ENCODE measurements around the gene VAMP1.
A peak's percentile ranks its signal among the peaks of the same experiment; 100 is the strongest.
"Not testable (repeated sequence)": the region's sequence is repeated elsewhere in the genome, so short reads cannot be mapped to it uniquely, and the experiment has no call there.

The VAMP1 gene

GRCh38 chr12:6470375-6471163 lies at the start of gene VAMP1:
TSS of gene VAMP1 (minus strand) at chr12:6470677. CDS start at chr12:6470531, 146 bp downstream.
- peak within 1 kb of the TSS; percentile 78 for H3K27ac ChIP-seq
- no peaks in the 10 kb centered on the region for H3K27me3 ChIP-seq (ENCODE audit: insufficient read depth, low read depth, severe bottlenecking)
- peaks cover 8% of the 10 kb centered on the region for H3K36me3 ChIP-seq
- H3K9me3 ChIP-seq (ENCODE audit: severe bottlenecking): no peaks in the 10 kb centered on the region
- TF ChIP-seq, protein P1, sequence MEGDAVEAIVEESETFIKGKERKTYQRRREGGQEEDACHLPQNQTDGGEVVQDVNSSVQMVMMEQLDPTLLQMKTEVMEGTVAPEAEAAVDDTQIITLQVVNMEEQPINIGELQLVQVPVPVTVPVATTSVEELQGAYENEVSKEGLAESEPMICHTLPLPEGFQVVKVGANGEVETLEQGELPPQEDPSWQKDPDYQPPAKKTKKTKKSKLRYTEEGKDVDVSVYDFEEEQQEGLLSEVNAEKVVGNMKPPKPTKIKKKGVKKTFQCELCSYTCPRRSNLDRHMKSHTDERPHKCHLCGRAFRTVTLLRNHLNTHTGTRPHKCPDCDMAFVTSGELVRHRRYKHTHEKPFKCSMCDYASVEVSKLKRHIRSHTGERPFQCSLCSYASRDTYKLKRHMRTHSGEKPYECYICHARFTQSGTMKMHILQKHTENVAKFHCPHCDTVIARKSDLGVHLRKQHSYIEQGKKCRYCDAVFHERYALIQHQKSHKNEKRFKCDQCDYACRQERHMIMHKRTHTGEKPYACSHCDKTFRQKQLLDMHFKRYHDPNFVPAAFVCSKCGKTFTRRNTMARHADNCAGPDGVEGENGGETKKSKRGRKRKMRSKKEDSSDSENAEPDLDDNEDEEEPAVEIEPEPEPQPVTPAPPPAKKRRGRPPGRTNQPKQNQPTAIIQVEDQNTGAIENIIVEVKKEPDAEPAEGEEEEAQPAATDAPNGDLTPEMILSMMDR (IDR thresholded peaks at IDR 0.05; ENCODE audit: low read depth, low read length): no peak
- DNase-seq: peak; percentile 99
- H3K4me3 ChIP-seq (ENCODE audit: low read depth, low read length): peak within 1 kb of the TSS; percentile 81

- TF ChIP-seq, protein P1 (IDR thresholded peaks at IDR 0.05; ENCODE audit: low read depth, low read length): no peak
- Histone ChIP-seq H3K36me3 (peaks cover 97% of the 10 kb centered on the region), H3K27ac (no peak overlapping the region), H3K27me3 (ENCODE audit: insufficient read depth, low read depth, severe bottlenecking) (no peaks in the 10 kb centered on the region), H3K9me3 (ENCODE audit: severe bottlenecking) (no peaks in the 10 kb centered on the region), H3K4me3 (ENCODE audit: low read depth, low read length) (no peak overlapping the region)
- DNase-seq: no peak
Observed at GRCh38 chr12:6520186-6520585, 49.7 kb upstream of the VAMP1 start.

DNA sequence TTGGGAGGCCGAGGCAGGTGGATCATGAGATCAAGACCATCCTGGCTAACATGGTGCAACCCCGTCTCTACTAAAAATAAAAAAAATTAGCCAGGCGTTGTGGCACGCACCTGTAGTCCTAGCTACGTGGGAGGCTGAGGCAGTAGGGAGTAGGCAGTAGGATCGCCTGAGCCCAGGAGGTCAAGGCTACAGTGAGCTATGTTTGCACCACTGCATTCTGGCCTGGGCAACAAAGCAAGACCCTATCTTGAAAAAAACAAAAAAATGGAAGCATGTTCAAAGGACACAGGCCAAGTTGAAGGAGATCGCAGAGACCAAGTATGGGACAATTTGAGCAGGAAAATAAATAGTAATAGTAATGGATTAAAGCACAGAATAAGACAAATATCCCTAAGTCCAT lies 37.6 kb upstream of the VAMP1 start:
- TF ChIP-seq, protein P1 (IDR thresholded peaks at IDR 0.05; ENCODE audit: low read depth, low read length): no peak
- H3K36me3 ChIP-seq: peaks cover 84% of the 10 kb centered on the region
- no peak for DNase-seq
- no peak overlapping the region for H3K27ac ChIP-seq
- H3K27me3 ChIP-seq (ENCODE audit: insufficient read depth, low read depth, severe bottlenecking): no peaks in the 10 kb centered on the region
- H3K9me3 ChIP-seq (ENCODE audit: severe bottlenecking): no peaks in the 10 kb centered on the region
- no peak overlapping the region for H3K4me3 ChIP-seq (ENCODE audit: low read depth, low read length)

GRCh38 chr12:6507102-6507998 lies 36.9 kb upstream of the VAMP1 start:
- H3K27me3 ChIP-seq (ENCODE audit: insufficient read depth, low read depth, severe bottlenecking): no peaks in the 10 kb centered on the region
- H3K9me3 ChIP-seq (ENCODE audit: severe bottlenecking): no peaks in the 10 kb centered on the region
- DNase-seq: no peak
- peak overlapping the region; percentile 8; the same call in 1 of the 2 replicates for H3K27ac ChIP-seq
- H3K4me3 ChIP-seq (ENCODE audit: low read depth, low read length): no peak overlapping the region
- TF ChIP-seq, protein P1 (IDR thresholded peaks at IDR 0.05; ENCODE audit: low read depth, low read length): no peak
- peaks cover 82% of the 10 kb centered on the region for H3K36me3 ChIP-seq

DNA sequence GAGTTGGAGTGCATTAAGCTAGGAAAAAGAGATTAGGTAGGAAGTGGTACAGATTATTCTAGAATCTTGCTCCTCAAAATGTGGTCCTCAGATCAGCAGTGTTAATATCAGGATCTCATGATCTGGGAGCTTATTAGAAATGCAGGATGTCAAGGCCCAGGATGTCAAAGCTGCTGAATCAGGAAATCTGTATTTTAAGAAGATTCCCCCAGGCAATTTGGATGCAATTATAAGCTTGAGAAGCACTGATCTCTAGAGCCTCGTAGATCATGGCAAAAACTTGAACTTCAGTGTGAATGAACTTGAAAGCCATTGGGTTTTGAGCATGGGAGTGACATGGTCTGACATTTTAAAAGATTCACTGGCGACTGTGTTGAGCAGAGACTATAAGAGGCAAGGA lies 30.0 kb upstream of the VAMP1 start:
- Histone ChIP-seq H3K4me3 (ENCODE audit: low read depth, low read length) (no peak overlapping the region), H3K27me3 (ENCODE audit: insufficient read depth, low read depth, severe bottlenecking) (no peaks in the 10 kb centered on the region), H3K36me3 (peaks cover 82% of the 10 kb centered on the region), H3K27ac (no peak overlapping the region), H3K9me3 (ENCODE audit: severe bottlenecking) (no peaks in the 10 kb centered on the region)
- TF ChIP-seq, protein P1 (IDR thresholded peaks at IDR 0.05; ENCODE audit: low read depth, low read length): no peak
- DNase-seq: no peak

- peaks cover 71% of the 10 kb centered on the region for H3K36me3 ChIP-seq
- H3K27ac ChIP-seq; H3K4me3 ChIP-seq (ENCODE audit: low read depth, low read length); H3K27me3 ChIP-seq (ENCODE audit: insufficient read depth, low read depth, severe bottlenecking); DNase-seq; H3K9me3 ChIP-seq (ENCODE audit: severe bottlenecking): not testable (repeated sequence)
Observed at GRCh38 chr12:6497291-6497690, 26.8 kb upstream of the VAMP1 start.

All from WERI-Rb-1 (cell line).